CD4-positive, alpha-beta T cell treated with Interleukin-2 at 100 ng/mL for 4 hours (primary cell): ENCODE measurements around the gene TRIM7.
A peak's percentile ranks its signal among the peaks of the same experiment; 100 is the strongest.
"Not testable (repeated sequence)": the region's sequence is repeated elsewhere in the genome, so short reads cannot be mapped to it uniquely, and the experiment has no call there.

ENCODE experiments used
- DNase-seq: peaks from one replicate; pipeline ENCODE4 v3.0.0-alpha.2; 2020; ENCODE audit warnings: low spot score

Gene TRIM7

DNA sequence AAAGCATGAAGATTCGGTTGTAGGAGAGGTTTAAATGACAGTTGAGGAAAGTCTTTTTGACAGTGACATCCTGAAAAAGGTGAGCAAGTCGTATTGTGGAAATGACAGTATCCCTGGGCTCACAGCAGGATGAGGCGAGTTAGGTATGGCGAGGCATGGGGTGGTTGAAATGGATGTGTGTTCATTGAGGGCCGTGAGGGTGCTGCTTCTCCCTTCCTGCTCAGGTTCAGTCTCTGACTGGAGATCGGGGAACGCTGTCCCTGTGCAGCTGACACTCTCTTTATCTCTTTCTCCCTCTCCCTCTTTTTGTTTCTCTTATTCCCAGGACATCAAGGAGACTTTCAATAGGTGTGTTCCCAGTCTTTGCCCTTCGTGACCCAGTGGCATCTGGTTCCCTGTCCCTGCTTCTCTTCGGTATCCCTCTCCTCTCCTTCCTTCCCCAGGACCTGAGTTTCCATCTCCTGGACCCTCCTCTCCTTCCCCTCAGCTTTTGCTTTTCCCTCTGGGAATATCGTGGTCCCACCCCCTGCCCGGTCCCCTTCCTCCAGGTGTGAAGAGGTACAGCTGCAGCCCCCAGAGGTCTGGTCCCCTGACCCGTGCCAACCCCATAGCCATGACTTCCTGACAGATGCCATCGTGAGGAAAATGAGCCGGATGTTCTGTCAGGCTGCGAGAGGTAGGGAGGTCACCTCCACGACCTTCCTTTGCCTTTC lies 28.2 kb upstream of the TRIM7 start:
- DNase-seq, result no peak

DNA sequence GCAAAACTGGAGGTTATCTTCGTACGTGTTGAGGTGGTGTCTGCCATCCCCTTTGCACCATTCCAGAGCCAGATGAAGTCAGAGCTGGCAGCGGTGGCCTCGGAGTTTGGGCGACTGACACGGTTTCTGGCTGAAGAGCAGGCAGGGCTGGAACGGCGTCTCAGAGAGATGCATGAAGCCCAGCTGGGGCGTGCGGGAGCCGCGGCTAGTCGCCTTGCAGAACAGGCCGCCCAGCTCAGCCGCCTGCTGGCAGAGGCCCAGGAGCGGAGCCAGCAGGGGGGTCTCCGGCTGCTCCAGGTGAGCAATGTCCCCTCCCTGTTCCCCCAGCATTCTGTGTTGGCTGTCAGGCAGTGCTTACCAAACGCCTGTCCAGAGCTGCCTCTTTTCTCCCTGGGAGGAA lies 27.6 kb upstream of the TRIM7 start:
- no peak for DNase-seq

GRCh38 chr5:181231432-181231831 lies 26.4 kb upstream of the TRIM7 start:
- DNase-seq, result no peak

GRCh38 chr5:181230551-181230950 lies 25.6 kb upstream of the TRIM7 start:
- no peak for DNase-seq

DNA sequence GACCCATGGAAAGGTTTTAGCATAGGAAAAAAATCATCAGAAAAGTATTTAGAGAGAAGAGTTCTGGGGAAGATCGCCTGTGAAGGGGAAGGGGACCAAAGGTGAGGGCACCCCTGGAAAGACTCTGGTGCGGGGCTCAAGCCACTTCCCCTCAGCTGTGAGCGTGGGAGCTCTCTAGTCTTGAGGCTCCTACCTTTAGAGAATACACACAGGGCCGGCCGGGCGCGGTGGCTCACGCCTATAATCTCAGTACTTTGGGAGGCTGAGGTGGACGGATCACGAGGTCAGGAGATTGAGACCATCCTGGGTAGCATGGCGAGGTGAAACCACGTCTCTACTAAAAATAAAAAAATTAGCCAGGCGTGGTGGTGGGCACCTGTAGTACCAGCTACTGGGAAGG lies 25.0 kb upstream of the TRIM7 start:
- DNase-seq, result no peak

GRCh38 chr5:181224390-181225229 lies 19.6 kb upstream of the TRIM7 start:
- peak; percentile 27 for DNase-seq

DNA sequence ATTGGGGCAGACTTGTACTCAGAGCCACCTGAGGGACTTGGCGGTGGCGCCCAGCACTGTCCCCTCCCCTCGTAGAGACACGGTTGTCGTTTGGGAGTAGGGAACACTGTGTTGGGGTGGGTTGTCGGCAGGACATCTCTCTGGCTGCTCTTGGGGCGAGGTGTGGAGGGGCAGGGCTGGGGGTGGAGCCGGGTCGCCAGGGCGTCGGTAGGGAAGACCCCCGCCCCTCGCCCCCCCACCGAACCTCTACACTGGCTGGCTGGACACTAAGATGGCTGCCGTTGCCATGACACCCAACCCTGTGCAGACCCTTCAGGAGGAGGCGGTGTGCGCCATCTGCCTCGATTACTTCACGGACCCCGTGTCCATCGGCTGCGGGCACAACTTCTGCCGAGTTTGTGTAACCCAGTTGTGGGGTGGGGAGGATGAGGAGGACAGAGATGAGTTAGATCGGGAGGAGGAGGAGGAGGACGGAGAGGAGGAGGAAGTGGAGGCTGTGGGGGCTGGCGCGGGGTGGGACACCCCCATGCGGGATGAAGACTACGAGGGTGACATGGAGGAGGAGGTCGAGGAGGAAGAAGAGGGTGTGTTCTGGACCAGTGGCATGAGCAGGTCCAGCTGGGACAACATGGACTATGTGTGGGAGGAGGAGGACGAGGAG lies 18.9 kb upstream of the TRIM7 start:
- DNase-seq, result no peak

DNA sequence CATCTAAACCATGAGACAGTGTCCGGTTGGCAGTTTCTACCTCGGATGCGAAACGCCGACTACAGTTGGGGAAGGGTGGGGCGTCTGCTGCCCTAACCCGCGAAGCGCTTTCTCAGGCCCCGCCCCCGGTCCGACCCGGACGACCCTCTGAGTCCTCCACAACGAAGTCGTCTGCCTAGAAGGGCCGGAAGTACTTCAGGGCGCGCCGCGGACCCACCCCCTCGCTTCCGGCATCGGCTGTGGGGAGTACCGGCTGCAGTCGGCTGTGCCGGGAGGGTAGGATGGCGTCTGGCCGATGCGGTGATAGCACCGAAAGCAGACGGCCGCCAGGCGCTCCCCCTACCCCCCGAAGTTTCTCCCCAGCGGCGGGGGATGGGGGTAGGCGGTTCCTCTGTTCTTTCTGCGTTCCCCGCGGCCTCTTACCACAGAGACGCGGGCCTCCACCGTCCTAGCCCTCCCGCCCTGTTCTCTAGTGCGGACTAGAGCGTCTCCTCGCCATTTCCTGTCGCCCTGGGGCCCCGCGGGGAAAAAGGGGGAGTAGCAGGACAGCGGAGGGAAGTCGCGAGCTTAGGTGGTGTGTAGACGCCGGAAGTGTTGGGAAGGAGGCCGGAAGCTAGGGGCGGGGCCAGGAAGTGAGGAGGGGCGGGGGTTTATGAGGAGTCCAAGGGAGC lies 18.2 kb upstream of the TRIM7 start, which contains the start of gene TRIM41:
TRIM41 (plus strand) TSS at position 224 of the 671 bp plus-strand sequence. CDS start 719 bp downstream, outside the sequence.
- peak; percentile 98 for DNase-seq

- DNase-seq, result no peak
These were observed 17.6 kb upstream of the TRIM7 start for GRCh38 chr5:181222630-181223057.

DNA sequence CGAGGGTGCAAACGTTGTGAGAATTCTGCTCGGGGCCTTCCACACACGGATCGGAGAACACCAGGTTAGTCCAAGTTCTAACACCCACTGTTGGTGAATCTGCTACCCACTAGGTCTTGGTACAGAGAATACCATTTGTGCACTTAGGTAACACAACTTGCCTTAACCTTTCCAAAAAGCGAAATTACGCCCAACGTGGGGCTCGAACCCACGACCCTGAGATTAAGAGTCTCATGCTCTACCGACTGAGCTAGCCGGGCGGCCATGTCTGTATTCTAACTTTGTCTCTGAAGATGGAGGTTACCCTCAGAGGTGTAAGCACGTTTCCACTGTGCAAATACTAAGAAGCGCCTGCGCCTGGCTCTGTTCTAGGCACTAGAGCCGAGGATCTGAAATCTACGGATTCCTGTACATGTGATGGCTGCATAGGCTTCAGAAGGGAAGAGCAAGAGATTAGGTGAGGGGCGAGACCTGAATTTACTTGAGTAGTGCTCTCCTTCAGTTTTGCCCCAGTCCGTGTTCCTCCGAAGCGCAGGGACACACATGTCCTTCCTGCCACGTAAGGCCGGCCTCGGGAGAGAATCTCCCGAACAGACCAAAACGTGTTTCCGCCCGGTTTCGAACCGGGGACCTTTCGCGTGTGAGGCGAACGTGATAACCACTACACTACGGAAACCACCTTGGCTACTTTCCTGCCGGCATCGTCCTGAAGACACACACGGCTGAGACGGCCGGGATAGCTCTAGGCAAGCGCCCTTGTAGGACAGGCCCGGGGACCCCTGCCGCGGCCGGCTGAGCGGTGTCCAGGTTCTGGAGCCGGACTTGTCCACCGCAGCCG lies 17.0 kb upstream of the TRIM7 start:
- DNase-seq, result peak; percentile 94

GRCh38 chr5:181221105-181221791 lies 16.3 kb upstream of the TRIM7 start:
- peak; percentile 65 for DNase-seq

DNA sequence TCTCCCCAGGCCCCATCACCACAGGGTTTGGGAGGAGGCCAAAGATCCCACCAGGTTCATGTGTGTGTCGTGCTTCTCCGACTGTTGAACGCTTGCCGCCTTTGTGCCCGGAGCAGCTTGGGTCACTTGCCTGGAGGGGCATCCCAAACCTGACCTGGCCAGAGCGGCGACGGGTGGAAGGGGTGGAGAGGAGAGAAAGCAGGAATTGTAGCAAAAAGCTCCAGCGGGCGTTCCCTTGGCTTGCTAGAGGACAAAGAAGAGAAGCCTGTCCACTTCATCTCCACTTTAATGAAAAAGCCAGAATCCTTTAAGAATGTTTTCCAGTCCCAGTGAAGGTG lies 15.2 kb upstream of the TRIM7 start:
- DNase-seq, result no peak

- no peak for DNase-seq
These were observed 14.5 kb upstream of the TRIM7 start for GRCh38 chr5:181219262-181220177.

DNA sequence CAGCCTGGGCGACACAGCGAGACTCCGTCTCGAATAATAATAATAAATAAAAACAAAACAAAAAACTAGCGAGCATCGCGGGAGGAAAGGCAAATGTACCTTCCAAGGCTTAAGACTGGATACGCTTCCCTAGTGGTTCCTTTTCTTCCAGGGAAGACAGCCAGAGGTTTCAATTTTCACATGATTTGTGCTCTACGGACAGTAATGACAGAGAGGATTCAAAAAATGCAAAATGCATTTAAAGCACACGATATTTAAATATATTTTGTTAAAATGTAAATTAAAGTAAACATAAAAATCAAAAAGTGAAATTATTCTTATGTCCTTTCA lies 13.8 kb upstream of the TRIM7 start:
- DNase-seq, result no peak

GRCh38 chr5:181217803-181218062 lies 12.7 kb upstream of the TRIM7 start:
- no peak for DNase-seq

- peak; percentile 66 for DNase-seq
These were observed 12.3 kb upstream of the TRIM7 start for GRCh38 chr5:181217111-181217802.

DNA sequence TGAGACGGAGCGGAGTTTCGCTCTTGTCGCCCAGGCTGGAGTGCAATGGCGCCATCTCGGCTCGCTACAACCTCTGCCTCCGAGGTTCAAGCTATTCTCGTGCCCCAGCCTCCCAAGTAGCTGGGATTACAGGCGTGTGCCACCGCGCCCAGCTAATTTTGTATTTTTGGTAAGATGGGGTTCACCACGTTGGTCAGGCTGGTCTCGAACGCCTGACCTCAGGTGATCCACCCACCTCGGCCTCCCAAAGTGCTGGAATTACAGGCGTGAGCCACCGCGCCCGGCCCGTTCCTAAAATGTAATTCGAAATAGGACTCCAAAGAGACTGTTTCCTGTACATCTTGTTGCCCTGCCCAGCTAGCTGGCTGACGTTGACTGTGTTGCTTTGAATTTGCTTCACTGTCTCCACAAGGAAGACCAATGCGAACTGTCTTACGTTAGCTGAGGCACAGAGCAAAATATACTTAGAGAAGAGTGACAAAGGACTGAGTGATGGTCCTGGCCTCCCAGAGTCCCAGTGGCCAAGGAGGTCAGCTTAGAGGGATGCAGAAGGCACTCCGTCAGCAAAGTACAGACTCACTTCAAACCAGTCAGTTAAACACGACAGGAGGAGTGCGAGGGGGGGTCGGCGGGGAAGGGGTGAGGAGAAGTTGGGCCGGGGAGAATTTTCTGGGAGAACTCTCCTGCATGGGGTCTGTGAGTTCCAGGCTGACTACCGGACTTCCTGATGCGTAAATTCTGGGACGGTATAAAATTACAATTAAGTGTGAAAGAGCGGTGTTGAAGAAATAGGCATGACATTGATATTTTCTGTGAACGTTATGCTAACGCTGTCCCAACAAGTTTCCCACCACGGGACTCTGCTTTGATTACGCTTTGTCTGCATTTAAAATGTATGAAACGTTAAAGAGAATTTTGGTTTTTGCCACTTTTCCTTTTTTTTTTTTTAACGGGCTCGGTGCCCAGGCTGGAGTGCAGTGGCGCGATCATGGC lies 11.3 kb upstream of the TRIM7 start:
- DNase-seq, result peak; percentile 40

GRCh38 chr5:181214249-181214648 lies 9.3 kb upstream of the TRIM7 start:
- DNase-seq, result not testable (repeated sequence)
